GM12875 (cell line): ENCODE data around the gene CCDC196.

Source experiments
- H3K4me3 ChIP-seq: one replicate; pipeline ENCODE4 v1.5.1; 2011; ENCODE audit warnings: low read depth, low read length, control low read depth
- CTCF ChIP-seq: IDR thresholded peaks from 2 replicates; pipeline ENCODE4 v1.5.1; 2011; ENCODE audit warnings: low read depth, mild to moderate bottlenecking, control low read depth, inconsistent platforms, low read length, moderate library complexity, borderline replicate concordance; ENCODE audit not compliant: insufficient read depth

The CCDC196 gene

GRCh38 chr14:66485910-66486421 lies at the start of gene CCDC196:
Gene CCDC196 (plus strand): TSS chr14:66486371. CDS start chr14:66486503, 132 bp downstream.
- no peak for TF ChIP-seq CTCF
- no peak within 1 kb of the TSS for H3K4me3 ChIP-seq

GRCh38 chr14:66440801-66441200 lies 45.4 kb upstream of the CCDC196 start:
- TF ChIP-seq CTCF, result no peak
- H3K4me3 ChIP-seq, result no peak overlapping the region

- no peak overlapping the region for H3K4me3 ChIP-seq
- TF ChIP-seq CTCF, result no peak
Measured at GRCh38 chr14:66442953-66443571, 43.1 kb upstream of the CCDC196 start.

- no peak for TF ChIP-seq CTCF
- no peak overlapping the region for H3K4me3 ChIP-seq
Measured at GRCh38 chr14:66443785-66444184, 42.4 kb upstream of the CCDC196 start.

- no peak overlapping the region for H3K4me3 ChIP-seq
- no peak for TF ChIP-seq CTCF
Measured at GRCh38 chr14:66444271-66444927, 41.8 kb upstream of the CCDC196 start.

- no peak for TF ChIP-seq CTCF
- no peak overlapping the region for H3K4me3 ChIP-seq
Measured at GRCh38 chr14:66445936-66446335, 40.2 kb upstream of the CCDC196 start.

GRCh38 chr14:66453469-66453868 lies 32.7 kb upstream of the CCDC196 start:
- H3K4me3 ChIP-seq, result no peak overlapping the region
- no peak for TF ChIP-seq CTCF
